Gastrocnemius medialis (tissue), 4 donors: ENCODE measurements around the gene PCDH9. TPM values are rescaled to one million over a fixed set of nuclear protein-coding genes. Genes with fewer than 3 reads are reported as not detected.

ENCODE experiments used
- ATAC-seq, 2 donors: fragments of 150-250 bp; one replicate each; pipeline ENCODE4 v1.9.1; 2016
- DNase-seq, 2 donors: peaks; one replicate each; pipeline ENCODE4 v3.0.0-alpha.2; 2019
- H3K27ac ChIP-seq, 4 donors: fragments of 200-600 bp; sonication (generic); 1 replicate in 1 of 4; 2 replicates in 3 of 4; pipeline ENCODE4 v1.5.1; 2016 to 2018; ENCODE audit warnings: mild to moderate bottlenecking in 2 of 4, moderate library complexity in 1 of 4
- H3K27me3 ChIP-seq, 3 donors: fragments of 200-600 bp; sonication (generic) in 2 of 3; 1 replicate in 1 of 3; 2 replicates in 2 of 3; pipeline versions ENCODE4 v1.5.1 to v1.6.0; 2016 to 2019; ENCODE audit warnings: mild to moderate bottlenecking in 1 of 3, moderate library complexity in 1 of 3
- H3K36me3 ChIP-seq, 2 donors: fragments of 200-600 bp; sonication (generic) in 1 of 2; one replicate each; pipeline ENCODE4 v1.5.1; 2017 to 2018
- H3K4me1 ChIP-seq, 2 donors: fragments of 200-600 bp; sonication (generic) in 1 of 2; one replicate each; pipeline ENCODE4 v1.5.1; 2016 to 2017; ENCODE audit warnings: mild to moderate bottlenecking in 2 of 2
- H3K4me3 ChIP-seq, 4 donors: fragments of 200-600 bp; sonication (generic) in 3 of 4; 1 replicate in 1 of 4; 2 replicates in 3 of 4; pipeline ENCODE4 v1.5.1; 2016 to 2019; ENCODE audit warnings: mild to moderate bottlenecking in 2 of 4
- H3K9me3 ChIP-seq, 3 donors: fragments of 200-600 bp; sonication (generic) in 2 of 3; 1 replicate in 1 of 3; 2 replicates in 2 of 3; pipeline ENCODE4 v1.5.1; 2016 to 2019
- POLR2A ChIP-seq, 2 donors: fragments of 450-650 bp; IDR thresholded peaks; one replicate each; pipeline ENCODE4 v1.6.1; 2017; ENCODE audit warnings: antibody characterized with exemption in 2 of 2, mild to moderate bottlenecking in 2 of 2, moderate library complexity in 2 of 2
- in situ Hi-C, 4 donors: fragments of 200-750 bp; cut with MboI; loops; one replicate each; pipeline versions ENCODE4 v1.15.0 to v1.8.0; 2017; ENCODE audit warnings: low sequenced_read_pairs in 4 of 4
- intact Hi-C: fragments of 100-400 bp; cut with DNase I; formaldehyde crosslinking; loops from one replicate; pipeline ENCODE4 v1.15.1; 2023; ENCODE audit warnings: low total_unique reads
- total RNA-seq, 4 donors: library from RNA; depleted of rRNA; stranded (reverse); fragments of >200 nt; gene quantifications; one replicate each; pipeline versions ENCODE4 v1.1.0 to v1.2.3, GENCODE V29; 2016
- TF ChIP-seq, protein P1 (sequence below), 5 experiments: fragments of 450-650 bp in 3 of 5; fragments of 200-600 bp in 2 of 5; sonication (generic) in 2 of 5; IDR thresholded peaks in 4 of 5; conservative IDR thresholded peaks in 1 of 5; 1 replicate in 4 of 5; 2 replicates in 1 of 5; pipeline ENCODE4 v1.5.1; 2016 to 2019; ENCODE audit warnings: antibody characterized with exemption in 5 of 5, mild to moderate bottlenecking in 3 of 5, moderate library complexity in 3 of 5

Gene PCDH9
- total RNA-seq, 4 donors from 2014 or later: 1.4 to 2.1 (median 1.9) TPM

DNA sequence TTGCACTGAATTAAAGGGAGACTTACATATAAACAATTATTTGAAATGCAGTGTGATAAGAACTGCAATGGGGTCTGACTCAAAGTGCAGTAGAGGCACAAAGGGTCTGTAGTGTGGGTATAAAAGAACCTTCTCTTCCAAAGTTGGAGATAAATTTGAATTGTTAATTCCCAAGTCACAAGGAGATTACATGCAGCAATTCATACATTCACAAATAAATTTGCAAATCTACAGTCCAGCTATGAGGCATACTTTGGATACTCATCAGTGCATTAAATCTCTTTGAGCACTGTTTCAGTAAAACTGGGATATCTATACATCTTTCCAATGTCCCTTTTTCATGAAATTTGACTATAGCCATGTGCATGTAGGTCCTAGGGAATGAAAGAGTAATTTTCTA is 799.4 kb downstream of the PCDH9 start:
- Histone ChIP-seq H3K4me1 (no peaks in the 10 kb centered on the region), H3K4me3 (no peak overlapping the region), H3K27ac (no peak overlapping the region), H3K9me3 (no peaks in the 10 kb centered on the region), H3K36me3 (no peaks in the 10 kb centered on the region), H3K27me3 (no peaks in the 10 kb centered on the region)
- ATAC-seq: no peak
- DNase-seq: no peak
- intact Hi-C loops (no loop called here), in situ Hi-C loops (no loop called here)
- TF ChIP-seq, protein P1, sequence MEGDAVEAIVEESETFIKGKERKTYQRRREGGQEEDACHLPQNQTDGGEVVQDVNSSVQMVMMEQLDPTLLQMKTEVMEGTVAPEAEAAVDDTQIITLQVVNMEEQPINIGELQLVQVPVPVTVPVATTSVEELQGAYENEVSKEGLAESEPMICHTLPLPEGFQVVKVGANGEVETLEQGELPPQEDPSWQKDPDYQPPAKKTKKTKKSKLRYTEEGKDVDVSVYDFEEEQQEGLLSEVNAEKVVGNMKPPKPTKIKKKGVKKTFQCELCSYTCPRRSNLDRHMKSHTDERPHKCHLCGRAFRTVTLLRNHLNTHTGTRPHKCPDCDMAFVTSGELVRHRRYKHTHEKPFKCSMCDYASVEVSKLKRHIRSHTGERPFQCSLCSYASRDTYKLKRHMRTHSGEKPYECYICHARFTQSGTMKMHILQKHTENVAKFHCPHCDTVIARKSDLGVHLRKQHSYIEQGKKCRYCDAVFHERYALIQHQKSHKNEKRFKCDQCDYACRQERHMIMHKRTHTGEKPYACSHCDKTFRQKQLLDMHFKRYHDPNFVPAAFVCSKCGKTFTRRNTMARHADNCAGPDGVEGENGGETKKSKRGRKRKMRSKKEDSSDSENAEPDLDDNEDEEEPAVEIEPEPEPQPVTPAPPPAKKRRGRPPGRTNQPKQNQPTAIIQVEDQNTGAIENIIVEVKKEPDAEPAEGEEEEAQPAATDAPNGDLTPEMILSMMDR (IDR thresholded peaks at IDR 0.05 in 4 of 5, conservative IDR thresholded peaks at IDR 0.05 in 1 of 5): no peak
- TF ChIP-seq POLR2A (IDR thresholded peaks at IDR 0.05): no peak

DNA sequence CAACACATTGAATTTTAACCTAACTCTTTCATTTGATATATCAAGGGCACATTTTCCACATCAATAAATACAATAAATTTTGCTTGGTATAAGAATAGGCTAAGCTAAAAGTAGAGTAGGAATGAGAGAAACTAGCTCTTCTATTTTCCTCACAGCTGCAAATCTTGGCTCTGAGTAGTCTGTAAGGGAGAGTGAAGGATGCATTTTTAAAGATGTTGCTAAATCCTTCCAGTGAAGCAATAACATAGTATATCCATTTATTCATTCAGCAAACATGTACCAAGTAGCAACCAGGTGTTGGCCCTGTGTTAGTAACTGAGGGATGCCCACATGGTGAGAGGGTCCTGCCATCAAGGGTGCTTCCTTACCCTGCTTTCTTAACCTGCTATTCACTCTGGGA is 799.9 kb downstream of the PCDH9 start:
- Histone ChIP-seq H3K36me3 (no peaks in the 10 kb centered on the region), H3K4me3 (no peak overlapping the region), H3K27me3 (no peaks in the 10 kb centered on the region), H3K9me3 (no peaks in the 10 kb centered on the region), H3K4me1 (no peaks in the 10 kb centered on the region), H3K27ac (no peak overlapping the region)
- intact Hi-C loops (no loop called here), in situ Hi-C loops (no loop called here)
- ATAC-seq (no peak), DNase-seq (no peak)
- TF ChIP-seq, protein P1 (IDR thresholded peaks at IDR 0.05 in 4 of 5, conservative IDR thresholded peaks at IDR 0.05 in 1 of 5): no peak
- no peak for TF ChIP-seq POLR2A (IDR thresholded peaks at IDR 0.05)

DNA sequence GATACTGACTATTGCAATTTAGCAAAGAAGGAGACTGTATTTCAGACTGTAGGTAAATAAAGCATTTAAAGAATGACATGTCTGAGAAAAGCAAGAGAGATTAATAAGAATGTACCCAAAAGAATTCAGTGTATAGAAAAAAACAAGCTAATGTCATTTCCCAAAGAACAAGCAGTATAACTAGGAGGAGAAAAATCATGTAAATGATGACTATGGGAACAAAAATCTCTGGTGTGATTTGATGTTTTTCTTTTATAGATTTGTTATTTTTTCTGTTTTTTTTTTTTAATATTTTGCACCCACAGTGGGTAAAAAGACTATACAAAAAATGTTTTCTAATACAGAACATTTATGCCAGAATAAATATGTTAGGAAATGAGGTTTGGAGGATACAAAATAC is 801.0 kb downstream of the PCDH9 start:
- Histone ChIP-seq H3K4me1 (no peaks in the 10 kb centered on the region), H3K4me3 (no peak overlapping the region), H3K27ac (no peak overlapping the region), H3K9me3 (no peaks in the 10 kb centered on the region), H3K36me3 (no peaks in the 10 kb centered on the region), H3K27me3 (no peaks in the 10 kb centered on the region)
- DNase-seq (no peak), ATAC-seq (no peak)
- no peak for TF ChIP-seq POLR2A (IDR thresholded peaks at IDR 0.05)
- TF ChIP-seq, protein P1 (IDR thresholded peaks at IDR 0.05 in 4 of 5, conservative IDR thresholded peaks at IDR 0.05 in 1 of 5): no peak
- intact Hi-C loops (no loop called here), in situ Hi-C loops (no loop called here)

DNA sequence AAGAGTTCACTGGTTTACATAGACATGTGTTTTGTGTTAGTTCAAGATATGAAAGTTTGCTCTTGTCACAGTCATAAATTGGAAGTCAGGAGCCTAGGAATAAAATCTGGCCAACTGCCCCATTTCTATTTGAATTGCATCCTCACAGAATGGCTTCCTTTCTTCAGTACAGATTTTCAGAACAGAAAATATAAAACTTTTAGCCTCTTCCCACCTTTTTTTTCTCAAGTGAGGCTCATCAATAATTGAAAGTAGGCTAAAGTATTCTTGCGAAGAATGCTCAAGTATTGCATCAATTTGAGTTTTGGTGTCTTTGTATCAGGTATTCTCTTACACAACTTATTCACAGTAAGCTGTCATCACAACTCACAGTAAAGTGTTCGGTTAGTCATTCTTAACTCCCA is 802.7 kb downstream of the PCDH9 start:
- intact Hi-C loops: no loop called here
- Histone ChIP-seq H3K27me3 (no peaks in the 10 kb centered on the region), H3K9me3 (no peaks in the 10 kb centered on the region), H3K4me3 (no peak overlapping the region), H3K4me1 (no peaks in the 10 kb centered on the region), H3K36me3 (no peaks in the 10 kb centered on the region), H3K27ac (no peak overlapping the region)
- DNase-seq: no peak
- no peak for TF ChIP-seq POLR2A (IDR thresholded peaks at IDR 0.05)
- TF ChIP-seq, protein P1 (IDR thresholded peaks at IDR 0.05 in 4 of 5, conservative IDR thresholded peaks at IDR 0.05 in 1 of 5): no peak
- in situ Hi-C loops: no loop called here
- no peak for ATAC-seq

DNA sequence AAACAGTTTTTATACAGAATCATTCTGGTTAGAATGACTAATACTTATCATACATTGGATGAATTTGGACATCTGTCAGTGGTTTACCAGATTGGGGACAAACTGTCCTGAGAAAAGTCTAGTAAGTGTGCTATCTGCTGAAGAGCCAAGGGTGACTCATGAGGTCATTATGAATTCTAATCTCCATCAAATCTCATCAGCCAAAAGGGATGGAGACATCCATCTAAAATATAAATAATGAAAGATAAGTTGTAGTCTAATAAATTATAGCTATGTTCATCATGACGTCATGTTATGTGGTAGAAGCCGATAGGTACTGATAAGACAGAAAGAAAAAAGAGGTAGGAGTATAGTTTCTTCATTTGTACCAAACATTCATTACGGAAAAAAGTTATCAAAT is 804.4 kb downstream of the PCDH9 start:
- no peaks in the 10 kb centered on the region for H3K36me3 ChIP-seq
- no peaks in the 10 kb centered on the region for H3K27me3 ChIP-seq
- no peak overlapping the region for H3K4me3 ChIP-seq
- TF ChIP-seq, protein P1 (IDR thresholded peaks at IDR 0.05 in 4 of 5, conservative IDR thresholded peaks at IDR 0.05 in 1 of 5): no peak
- no peaks in the 10 kb centered on the region for H3K9me3 ChIP-seq
- peak; percentile 49 to 56 for ATAC-seq
- H3K27ac ChIP-seq: no peak overlapping the region
- in situ Hi-C loops: no loop called here
- H3K4me1 ChIP-seq: no peaks in the 10 kb centered on the region
- no peak for DNase-seq
- intact Hi-C loops: no loop called here
